Stimulated activated CD8-positive, alpha-beta memory T cell treated with anti-CD3 and anti-CD28 coated beads, Interleukin-4, amount 100 ng/mL, for 24 hours (primary cell): ENCODE results near the gene ADRM1.

ENCODE experiments used
- DNase-seq: peaks from one replicate; pipeline ENCODE4 v3.0.0-alpha.2; 2020; ENCODE audit warnings: low read depth

The ADRM1 gene

DNA sequence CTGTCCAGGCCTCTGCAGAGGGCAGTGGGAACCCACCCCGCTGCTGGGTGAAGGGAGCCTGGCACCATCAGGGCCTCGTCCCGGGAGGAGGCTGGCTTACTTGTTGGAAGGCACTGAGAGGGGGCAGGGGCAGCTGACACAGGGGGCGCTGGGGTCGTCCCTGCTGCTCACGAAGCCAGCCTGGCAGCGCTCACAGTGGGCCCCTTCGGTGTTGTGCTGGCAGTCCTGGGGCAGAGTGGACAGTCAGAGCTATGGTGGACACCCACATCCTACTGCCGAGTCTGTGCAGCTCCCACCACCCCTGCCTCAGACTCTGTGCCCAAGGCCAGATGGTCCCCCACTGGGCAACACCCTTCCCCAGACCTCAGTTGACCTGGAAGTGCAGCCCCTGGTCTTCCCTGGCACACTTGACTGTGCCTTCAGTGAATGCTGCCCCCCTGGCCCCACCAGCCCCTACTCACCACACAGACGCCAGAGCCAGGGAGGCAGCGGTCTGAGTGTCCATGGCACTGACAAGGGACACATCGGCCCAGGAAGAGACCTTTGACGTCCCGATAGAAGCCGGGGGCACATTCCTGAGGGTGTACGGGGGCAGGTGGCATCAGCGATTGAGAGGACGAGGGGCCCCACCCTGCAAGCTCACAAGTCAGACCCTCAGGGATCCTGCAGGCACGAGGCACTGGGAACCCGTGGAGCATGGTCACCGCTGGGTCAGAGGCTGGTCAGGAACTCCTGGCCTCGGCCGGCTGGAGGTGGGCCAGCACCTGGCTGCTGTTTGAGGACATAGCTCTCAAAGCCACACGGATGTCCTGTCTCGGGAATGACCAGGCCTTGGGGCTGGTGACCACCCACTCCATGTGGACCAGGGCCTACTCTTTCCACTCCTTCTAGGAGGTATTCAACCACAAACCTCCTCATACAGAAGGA lies 21.4 kb downstream of the ADRM1 start:
- DNase-seq = no peak

DNA sequence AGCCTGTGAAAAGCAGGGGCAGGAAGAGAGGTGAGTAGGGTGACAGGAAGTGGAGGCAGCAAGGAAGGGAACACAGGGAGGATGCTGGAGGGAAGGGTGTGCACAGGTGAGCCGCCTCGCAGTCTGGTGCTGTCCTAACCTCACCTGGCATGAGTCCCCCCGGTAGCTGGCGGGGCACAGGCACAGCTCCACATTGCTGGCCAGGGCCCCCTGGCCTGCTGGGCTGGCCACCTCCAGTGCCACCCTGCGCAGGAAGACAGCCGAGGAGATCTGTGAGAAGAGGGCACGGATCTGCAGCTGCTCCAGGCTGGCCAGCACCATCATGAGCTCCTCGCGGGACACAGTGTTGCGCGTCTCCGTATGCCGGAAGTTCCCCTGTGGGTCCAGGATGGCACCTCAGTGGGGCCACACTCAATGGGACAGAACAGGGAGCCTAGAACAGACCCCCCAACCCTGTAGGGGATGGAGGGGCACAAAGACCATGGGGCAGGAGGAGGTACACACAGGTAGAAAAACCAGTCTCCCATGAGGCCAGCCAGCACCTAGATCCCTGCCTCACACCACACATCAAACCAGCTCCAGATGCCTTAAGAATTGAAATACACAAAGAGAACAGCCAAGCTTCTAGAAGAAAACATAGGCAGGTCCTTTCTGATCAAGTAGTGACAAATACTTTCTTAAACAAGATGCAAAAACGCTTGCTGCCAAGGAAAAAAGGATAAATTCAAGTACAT lies 22.5 kb downstream of the ADRM1 start:
- no peak for DNase-seq

DNA sequence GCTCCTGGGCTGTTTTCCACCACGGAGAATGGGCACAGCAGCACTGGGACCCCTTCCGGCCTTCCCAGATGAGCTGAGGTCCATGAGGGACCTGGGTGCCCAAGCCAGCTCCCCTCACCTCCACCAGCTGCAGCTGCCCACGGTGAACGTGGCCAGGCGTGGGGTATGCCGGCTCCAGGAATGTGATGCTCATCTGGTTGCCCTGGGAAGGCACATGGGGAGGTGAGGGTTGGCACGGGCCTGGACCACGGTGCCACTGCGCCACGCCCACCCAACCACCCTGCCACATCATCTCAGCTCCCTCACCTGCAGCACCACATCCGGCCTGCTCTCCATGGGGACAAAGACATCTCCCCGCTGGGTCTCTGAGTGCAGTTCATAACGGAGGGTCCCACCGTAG lies 23.8 kb downstream of the ADRM1 start:
- no peak for DNase-seq

DNA sequence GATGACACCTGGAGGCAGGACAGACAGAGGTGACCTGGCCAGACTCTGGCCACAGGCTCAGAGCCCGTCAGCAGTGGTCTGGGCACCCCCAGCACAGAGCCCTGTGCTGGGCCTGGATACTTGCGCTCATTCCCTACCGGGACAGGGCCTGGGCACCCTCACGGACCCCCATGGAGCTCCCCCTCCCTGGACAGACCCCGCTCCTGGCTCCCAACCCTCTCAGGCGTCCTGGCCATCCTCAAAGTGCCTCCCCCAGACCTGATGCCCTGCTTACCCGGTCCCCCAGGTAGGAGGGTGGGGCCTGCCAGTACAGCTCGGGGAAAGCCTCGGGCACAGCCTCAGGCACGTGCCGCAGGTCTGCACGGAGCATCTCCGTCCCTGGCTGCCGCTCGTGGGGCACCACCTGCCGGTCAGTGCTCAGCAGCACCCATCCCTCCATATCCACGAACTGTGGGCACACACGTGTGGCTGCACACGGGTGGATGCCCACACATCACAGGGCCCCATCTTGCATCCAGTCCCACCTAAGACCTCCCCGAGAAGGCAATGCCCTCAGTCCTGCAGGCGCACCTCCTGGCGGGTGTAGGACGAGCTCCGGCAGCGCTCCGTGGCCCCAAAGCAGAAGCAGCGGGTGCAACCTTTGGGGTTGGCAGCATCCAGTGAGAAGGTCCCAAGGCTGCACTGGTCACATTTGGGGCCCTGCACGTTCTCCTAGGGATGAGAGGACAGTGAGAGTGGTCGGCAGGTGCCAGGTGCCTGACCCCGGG lies 24.3 kb downstream of the ADRM1 start:
- DNase-seq = no peak

DNA sequence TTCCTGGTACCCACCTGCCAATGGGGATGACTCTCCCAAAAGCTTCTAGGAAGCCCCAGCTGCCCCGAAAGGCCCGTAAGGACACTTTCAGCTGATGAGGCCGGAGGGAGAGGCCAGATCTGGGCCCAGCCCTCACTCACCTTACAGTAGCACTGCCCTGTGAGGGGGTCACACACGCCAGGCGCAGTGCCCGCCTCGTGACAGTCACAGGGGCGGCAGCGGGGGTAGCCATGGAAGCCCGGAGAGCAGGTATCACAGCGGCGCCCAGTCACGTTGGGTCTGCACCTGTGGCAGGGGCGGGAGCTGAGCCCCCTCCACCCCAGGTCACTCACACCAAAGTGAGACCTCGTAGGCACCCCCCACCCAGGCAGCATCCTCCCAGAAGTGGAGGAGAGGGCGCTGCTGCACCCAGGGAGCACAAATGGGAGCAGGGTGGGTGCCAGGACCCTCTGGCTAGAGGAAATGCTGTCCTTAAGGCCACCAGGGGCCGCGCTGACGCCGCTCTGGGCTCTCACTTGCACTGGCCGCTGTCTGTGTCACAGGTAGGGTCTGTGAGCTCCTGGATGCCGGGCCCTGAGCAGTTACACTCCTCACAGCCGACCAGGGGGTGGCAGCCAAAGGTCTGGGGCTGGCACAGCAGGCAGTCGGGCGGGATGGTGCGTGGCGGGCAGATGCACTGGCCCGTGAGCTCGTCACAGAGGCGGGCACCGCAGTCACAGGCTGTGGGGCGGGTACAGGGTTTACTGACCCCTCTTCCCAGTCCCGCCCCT lies 25.1 kb downstream of the ADRM1 start:
- no peak for DNase-seq

DNA sequence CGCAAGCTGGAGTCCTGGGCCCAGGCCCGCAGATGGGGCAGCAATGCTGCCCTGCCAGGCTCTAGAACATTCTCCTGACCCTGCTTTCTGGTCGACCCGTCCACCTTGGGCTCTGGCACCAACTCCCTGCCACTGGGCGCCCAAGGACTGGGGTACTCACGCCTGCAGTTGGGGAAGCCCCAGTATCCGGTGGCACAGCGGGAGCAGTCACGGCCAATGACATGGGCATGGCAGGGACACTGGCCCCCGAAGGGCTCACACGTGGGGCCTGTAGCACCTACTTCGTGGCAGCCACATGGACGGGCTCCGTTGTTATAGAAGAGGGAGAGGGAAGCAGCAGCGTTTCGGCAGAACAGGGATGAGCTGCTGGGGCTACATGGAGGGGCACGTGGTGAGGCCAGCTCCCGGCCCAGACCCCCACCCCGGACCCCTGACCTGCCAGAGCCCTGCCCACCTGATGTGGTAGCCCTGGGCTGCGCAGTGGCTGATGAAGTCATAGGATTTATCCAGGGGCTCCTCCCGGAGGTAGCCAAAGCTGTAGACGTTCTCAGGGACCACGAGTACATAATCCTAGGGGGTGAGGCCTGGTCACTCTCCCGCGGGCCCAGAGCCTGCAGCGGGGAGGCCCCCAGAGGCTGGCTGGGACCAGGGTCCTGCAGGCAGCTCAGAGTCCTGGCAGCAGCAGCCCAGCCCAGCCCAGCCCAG lies 26.0 kb downstream of the ADRM1 start:
- DNase-seq = no peak

DNA sequence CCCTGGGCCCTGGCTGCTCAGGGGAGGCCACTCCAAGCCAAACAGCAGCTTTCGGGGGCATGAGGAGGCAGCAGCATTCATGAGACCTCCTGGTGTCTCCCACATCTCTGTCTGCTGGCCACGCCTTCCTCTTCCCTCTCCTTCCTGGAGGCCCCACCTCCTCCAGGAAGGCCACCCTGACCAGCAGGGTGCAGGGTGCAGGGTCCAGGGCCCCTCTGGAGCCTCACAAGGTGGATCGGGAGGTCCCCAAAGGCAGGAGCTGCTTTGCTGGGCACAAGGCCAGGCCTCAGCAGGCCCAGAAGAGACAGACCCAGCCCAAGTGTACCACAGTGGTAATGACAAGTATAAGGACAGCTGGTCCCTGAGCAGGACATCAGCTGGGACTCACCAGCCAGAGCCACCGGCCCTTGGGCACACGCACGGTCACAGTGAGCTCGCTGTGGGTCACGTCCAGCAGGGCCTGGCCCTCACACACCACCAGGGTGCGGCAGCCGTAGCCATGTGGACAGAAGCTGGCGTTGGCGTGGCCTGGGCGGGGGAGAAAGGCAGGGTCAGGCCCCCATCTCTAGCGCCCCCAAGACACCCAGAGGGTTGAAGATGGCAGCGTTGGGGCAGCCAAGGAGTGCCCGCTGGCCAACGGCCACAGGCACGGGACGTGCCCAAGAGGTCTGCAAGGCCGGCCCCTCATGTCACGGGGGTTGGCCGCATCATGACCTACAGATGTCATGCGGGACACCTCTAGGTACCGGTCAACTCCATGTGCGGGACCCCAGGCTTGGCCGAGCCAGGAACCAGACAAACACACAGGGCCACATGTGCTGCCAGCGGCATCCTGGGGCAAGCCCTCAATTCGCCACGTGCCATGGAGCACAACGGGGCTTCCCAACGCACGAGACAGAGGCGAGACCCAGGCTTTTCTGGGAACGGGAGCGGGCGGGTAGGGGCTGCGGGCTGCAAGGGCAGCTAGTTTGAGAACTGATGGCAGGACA lies 26.9 kb downstream of the ADRM1 start:
- DNase-seq = no peak

DNA sequence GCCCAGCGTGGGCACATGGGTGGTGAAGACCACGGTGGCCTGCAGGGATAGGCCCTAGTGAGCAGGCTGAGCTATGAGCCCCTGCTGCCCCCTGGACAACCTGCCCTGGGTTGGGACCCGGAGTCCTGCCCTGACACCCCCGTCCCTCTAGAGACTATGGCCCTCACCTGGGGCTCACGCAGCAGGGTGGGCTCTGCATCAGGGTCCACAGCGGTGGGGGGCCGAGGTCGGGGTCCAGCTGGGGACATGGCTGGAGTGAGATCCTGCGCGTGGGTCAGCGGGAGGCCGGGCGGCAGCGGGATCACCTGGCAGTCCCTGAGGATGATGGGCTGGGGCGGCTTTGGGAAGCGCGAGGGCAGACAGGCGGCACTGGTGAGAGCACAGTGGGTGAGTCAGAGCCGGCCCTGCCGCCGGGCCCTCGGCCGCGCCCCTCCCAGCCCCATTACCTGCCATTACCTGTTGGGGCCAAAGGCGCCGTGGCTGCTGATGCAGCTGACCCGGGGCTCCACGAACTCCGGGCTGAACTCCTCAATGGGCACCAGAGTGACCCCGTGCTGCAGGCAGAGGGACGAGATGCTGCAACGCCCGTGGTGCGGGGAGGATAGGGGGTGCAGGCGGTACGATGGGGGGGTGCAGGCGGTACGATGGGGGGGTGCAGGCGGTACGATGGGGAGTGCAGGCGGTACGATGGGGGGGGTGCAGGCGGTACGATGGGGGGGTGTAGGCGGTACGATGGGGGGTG lies 27.9 kb downstream of the ADRM1 start:
- DNase-seq = no peak

DNA sequence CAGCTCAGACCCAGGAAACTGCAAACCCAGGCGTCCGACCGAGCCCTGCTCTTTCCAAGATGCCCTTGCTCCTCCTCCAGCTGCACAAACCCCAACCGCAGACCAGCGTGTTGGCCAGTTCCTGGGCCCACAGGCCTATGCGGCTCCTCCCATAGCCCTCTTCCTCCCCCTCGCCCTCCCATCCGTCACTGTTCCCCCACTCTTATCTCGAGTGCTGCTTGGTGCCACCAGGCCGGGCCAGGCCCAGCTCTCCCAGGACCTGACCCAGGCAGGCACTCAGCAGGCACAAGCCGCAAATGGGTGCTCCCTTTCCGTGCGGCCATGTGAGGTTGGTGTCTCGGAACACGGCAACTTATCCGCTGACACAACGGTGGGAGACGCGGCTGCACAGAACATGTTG lies 28.6 kb downstream of the ADRM1 start:
- DNase-seq = no peak

DNA sequence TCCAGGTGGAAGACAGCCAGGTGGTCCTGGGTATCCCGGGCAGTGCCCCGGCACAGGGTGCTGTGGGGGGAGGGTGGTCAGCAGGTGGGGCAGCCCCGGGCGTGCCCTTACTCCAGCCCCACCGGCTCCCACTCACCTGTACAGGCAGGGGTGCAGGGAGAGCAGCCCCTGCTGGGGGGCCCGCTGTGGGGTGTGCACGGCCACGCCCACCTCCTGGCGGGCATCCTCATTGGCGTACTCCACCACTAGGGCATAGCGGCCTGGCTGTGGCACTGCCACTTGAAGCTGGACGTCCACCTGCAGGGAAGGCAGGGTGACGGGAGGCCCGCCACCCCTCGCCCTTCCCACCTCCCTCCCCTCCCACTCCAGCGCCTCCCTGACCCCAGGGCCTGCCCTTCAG lies 29.6 kb downstream of the ADRM1 start:
- no peak for DNase-seq

DNA sequence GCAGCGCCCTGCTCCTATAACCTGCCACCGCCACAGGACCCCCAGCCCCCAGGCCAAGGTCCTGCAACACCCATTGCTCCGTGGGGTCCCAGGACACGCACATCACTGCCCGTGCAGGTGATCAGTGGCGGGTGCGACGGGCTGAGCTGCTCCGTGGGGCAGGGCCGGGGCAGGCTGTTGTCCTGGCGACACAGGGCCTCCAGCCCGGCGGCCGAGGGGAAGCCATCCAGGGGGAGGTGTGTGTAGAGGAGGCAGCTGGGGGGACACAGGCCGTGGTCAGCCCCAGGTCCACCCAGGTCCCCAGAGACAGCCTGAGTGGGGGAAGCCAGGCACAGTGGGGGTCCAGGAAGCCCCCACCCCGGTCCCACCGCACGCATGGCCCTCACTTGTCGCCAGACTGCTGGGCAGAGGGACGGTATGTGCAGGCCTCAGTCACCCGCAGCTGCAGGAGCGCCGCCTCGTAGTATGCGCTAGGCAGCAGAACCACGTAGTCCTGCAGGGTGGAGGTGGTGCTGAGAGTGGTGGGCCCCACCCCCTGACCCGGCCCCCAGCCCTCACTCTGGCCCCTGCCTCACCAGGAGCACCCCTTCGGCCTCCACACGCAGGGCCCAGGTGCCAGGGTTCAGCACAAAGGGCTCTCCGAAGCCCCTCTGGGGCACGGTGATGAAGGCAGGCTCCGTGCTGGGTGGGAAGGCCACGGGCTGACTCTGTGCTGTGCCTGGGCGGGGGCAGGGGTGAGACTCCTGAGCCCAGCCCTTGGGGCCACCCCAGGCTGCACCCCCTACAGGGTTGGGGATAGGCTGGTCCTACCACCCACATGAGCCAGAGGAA lies 30.4 kb downstream of the ADRM1 start:
- no peak for DNase-seq

DNA sequence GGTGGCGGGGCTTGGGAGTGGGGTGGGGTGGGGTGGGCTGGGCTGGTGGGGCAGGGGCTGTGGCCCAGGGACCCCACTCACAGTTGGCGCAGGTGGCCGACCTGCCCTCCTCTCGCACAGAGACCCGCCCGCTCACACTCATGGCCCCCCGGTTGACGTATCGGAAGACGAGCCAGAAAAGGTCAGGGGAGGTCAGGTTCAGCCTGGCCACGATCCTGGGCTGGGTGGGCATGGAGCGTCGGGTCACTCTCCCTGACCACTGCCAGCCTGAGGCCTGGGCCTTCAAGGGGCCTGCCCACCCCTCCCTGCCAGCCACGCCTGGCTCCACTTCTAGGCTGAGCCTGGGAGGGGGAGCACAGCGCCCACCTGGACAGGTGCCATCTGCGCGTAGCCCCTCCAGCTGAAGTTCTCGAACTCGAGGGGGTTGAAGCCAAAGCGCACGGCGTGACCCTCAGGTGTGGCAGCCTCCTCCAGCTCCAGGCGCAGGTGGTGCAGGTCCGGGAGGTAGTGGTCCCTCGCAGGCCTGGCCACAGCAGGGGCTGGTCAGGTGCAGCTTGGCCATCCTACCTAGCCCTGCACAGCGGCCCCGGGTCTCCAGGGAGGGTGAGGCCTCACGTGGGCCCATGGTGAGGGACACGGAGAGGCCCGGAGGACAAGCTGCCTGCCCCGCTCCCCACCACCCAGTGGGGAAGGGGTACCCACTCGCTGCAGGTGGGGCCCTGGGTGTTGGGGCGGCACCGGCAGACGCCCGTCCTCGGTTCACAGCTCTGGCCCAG lies 31.2 kb downstream of the ADRM1 start:
- DNase-seq = no peak

DNA sequence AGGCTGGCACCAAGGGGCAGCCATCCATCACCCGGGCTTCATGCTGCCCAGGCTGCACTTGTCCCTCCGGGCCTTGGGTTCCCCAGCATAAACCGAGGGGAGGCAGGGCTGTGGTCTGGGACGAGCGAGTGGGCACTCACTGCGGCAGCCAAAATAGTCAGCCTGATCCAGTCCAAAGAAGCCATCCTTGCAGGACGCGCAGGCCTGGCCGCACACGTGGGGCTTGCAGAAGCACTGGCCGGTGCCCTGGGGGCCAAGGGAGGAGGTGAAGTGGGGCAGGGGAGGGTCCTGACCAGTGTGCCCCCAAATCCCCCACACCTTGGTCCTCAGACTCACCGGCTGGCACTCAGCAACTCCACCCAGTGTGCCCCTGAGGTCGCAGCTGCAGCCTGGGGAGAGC lies 32.1 kb downstream of the ADRM1 start:
- DNase-seq = no peak

DNA sequence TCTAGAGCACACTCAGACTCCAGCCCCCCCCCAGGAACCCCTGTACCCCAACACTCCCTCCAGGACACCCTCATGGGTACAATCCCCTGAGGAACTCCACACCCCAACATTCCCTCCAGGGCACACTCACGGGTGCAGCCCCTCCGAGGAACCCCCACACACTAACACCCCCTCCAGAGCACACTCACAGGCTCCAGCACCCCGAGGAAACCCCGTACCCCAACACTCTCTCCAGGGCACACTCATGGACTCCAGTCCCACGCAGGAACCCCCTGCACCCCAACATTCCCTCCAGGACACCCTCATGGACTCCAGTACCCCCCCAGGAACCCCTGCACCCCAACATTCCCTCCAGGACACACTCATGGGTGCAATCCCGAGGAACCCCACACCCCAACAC lies 32.7 kb downstream of the ADRM1 start:
- DNase-seq = no peak

DNA sequence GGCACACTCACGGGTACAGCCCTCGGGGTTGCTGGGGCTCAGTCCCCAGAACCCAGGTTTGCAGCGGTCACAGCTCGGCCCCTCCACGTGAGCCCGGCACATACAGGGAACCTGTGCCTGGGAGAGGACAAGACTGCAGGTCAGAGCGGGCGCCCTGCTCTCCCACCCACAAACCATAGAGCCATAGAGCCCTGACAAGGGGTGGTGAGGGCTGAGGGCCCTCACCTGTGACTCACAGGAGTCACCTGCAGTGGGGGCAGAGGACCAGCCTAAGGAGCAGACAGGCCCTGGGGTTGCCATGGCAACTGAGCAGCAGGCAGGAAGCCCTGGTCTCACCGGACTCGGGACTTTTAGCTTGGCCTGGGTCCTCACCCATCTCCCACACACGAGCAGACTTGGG lies 33.5 kb downstream of the ADRM1 start:
- DNase-seq = no peak

DNA sequence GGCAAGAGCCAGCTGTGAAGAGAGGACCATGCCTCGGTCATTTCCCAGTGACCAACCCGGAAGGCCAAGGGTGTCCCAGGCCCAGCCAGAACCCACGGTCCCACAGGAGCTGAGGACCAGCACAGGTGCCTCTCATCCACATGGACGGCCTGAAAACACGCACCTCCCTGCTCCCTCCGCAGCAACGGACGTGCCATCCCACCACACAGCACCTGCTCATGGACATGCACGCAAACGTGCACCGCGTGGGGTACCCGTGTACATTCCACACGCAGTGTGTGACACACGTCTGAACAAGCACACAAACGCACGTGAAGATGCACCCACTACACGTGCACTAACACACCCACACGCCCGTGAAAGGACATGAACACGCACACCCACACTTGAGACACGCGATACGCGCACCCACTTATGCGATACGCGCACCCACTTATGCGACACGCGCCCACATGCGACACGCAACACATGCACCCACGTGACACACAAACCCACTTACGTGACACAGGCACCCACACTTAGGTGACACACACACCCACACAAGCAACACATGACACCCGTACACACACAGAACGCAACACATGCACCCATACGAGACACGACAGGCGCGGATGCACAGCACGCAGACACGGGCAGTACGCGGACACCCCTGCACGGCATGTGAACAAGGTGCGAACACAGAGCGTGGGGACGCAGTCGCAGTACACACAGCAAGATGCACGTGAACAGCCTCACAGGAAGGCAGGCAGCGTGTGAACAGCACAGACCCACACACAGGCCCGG lies 34.2 kb downstream of the ADRM1 start:
- DNase-seq = no peak
